Effector CD4-positive, alpha-beta T cell (primary cell): ENCODE results near the gene CHM.

Source experiments
- DNase-seq: peaks from one replicate; pipeline ENCODE4 v3.0.0-alpha.2; 2020

The CHM gene

GRCh38 chrX:85903692-85904471, 143.5 kb downstream of the CHM start:
- no peak for DNase-seq

GRCh38 chrX:85897362-85898126, 149.8 kb downstream of the CHM start:
- DNase-seq: no peak

- no peak for DNase-seq
Observed at GRCh38 chrX:85882601-85883000, 164.8 kb downstream of the CHM start.

- DNase-seq: no peak
Observed at GRCh38 chrX:85870585-85870984, 176.8 kb downstream of the CHM start.

- DNase-seq: no peak
Observed at GRCh38 chrX:85865324-85865723, 182.0 kb downstream of the CHM start.

GRCh38 chrX:85859426-85859825, 187.9 kb downstream of the CHM start:
- DNase-seq: no peak

- no peak for DNase-seq
Observed at GRCh38 chrX:85851418-85851817, 195.9 kb downstream of the CHM start.

- DNase-seq: no peak
Observed at GRCh38 chrX:85836868-85837267, 210.5 kb downstream of the CHM start.

GRCh38 chrX:85828771-85829170, 218.6 kb downstream of the CHM start:
- no peak for DNase-seq

- no peak for DNase-seq
Observed at GRCh38 chrX:85815203-85815751, 232.1 kb downstream of the CHM start.
